ENCODE measurements around the gene NFX1. TPM values are rescaled to one million over a fixed set of nuclear protein-coding genes. Genes with fewer than 3 reads are reported as not detected.

Gene NFX1
- total and polyA plus RNA-seq, 9 of the 15 experiments (the other 6 are each of a cell fraction or from before 2014, with no cell fraction given): 8.8 to 38.9 (median 26.8) TPM

- TF ChIP-seq MGA (IDR thresholded peaks at IDR 0.05): peak; percentile 97
- peak; percentile 97 for TF ChIP-seq TOE1 (IDR thresholded peaks at IDR 0.05; ENCODE audit: borderline replicate concordance)
- no peak for TF ChIP-seq TOE1 (CRISPR knock-in tag; IDR thresholded peaks at IDR 0.05; ENCODE audit: borderline replicate concordance, low read depth)
- TF ChIP-seq HDGF (IDR thresholded peaks at IDR 0.05): no peak
- TF ChIP-seq ZBTB9 (CRISPR knock-in tag; IDR thresholded peaks at IDR 0.05): no peak
- TF ChIP-seq ZNF561 (CRISPR knock-in tag; conservative IDR thresholded peaks at IDR 0.05): no peak
- TF ChIP-seq MTA2 (IDR thresholded peaks at IDR 0.05; ENCODE audit: low read depth): no peak
- TF ChIP-seq ZBTB7A (IDR thresholded peaks at IDR 0.05; ENCODE audit: borderline replicate concordance, control insufficient read depth, low read depth, low read length): no peak
- TF ChIP-seq ESRRB (CRISPR knock-in tag; IDR thresholded peaks at IDR 0.05; ENCODE audit: borderline replicate concordance): no peak
- no peak for TF ChIP-seq HNRNPUL1 (IDR thresholded peaks at IDR 0.05; ENCODE audit: low read length)
- TF ChIP-seq BRD4 (IDR thresholded peaks at IDR 0.05): no peak
- peak; percentile 57 for TF ChIP-seq NEUROD1 (IDR thresholded peaks at IDR 0.05; ENCODE audit: borderline replicate concordance, low read depth, low read length, partially characterized antibody)
Measured at GRCh38 chr9:33290247-33291030, at the start of gene NFX1 (continued).

All from K562 (cell line).